GM12878 (cell line): ENCODE results near the gene PCDHGA2. TPM values are rescaled to one million over a fixed set of nuclear protein-coding genes. Genes with fewer than 3 reads are reported as not detected.
"Not testable (repeated sequence)": the region's sequence is repeated elsewhere in the genome, so short reads cannot be mapped to it uniquely, and the experiment has no call there.

ENCODE experiments used
- ATAC-seq: fragments of 200-7000 bp; cut with Tn5 transposase; 3 replicates; pipeline ENCODE4 v1.9.1; 2020; ENCODE audit warnings: mild to moderate bottlenecking, moderate library complexity
- BruUV-seq: library from RNA; stranded (reverse); fragments of 400-500 nt; replicated peaks from 2 replicates; lab custom pipeline; 2021; lab: Mats Ljungman, UMichigan
- CTCF ChIA-PET: fragments of 300-600 bp; sonication (Branson Sonifier 250); formaldehyde crosslinking; extraction: SDS; loops from one replicate; lab custom pipeline; 2021; ENCODE audit warnings: inconsistent platforms; lab: Yijun Ruan, JAX
- POLR2A ChIA-PET: fragments of 350-600 bp; formaldehyde crosslinking; extraction: SDS; loops from one replicate; lab custom pipeline; 2021; ENCODE audit warnings: inconsistent platforms; lab: Charles Lee
- RAD21 ChIA-PET: fragments of 300-600 bp; sonication (Branson Sonifier 250); formaldehyde crosslinking; loops from one replicate; lab custom pipeline; 2023; ENCODE audit warnings: antibody characterized with exemption; ENCODE audit not compliant: unreplicated experiment; lab: Charles Lee
- SMC1A ChIA-PET: fragments of 300-600 bp; sonication (Branson Sonifier 250); formaldehyde crosslinking; loops from one replicate; lab custom pipeline; 2023; ENCODE audit not compliant: unreplicated experiment, uncharacterized antibody; lab: Charles Lee
- DNase-seq: peaks from one replicate; pipeline ENCODE4 v3.0.0-alpha.2; 2011; ENCODE audit warnings: low read depth, low spot score
- FAIRE-seq: peaks from 3 replicates; lab custom pipeline; 2011; peaks lifted over from hg19 to GRCh38; lab: Jason Lieb, UNC
- H2AFZ ChIP-seq: 2 replicates; pipeline ENCODE4 v1.6.0; 2011; ENCODE audit warnings: low read depth, low read length, control low read depth; ENCODE audit not compliant: control insufficient read depth
- H3K27ac ChIP-seq: 2 replicates; pipeline ENCODE4 v1.5.1; 2011; ENCODE audit warnings: control low read depth; ENCODE audit not compliant: control insufficient read depth, insufficient read depth
- H3K27me3 ChIP-seq, 2 experiments: replicated peaks in 1 of 2; 2 replicates each; pipeline versions ENCODE4 v1.6.0 to v1.6.1; 2011; ENCODE audit warnings: low read length in 1 of 2; ENCODE audit not compliant: control insufficient read depth in 2 of 2, insufficient read depth in 2 of 2
- H3K36me3 ChIP-seq, 2 experiments: 2 replicates each; pipeline ENCODE4 v1.5.1; 2011; ENCODE audit warnings: low read length in 1 of 2; ENCODE audit not compliant: control insufficient read depth in 2 of 2, insufficient read depth in 2 of 2
- H3K4me1 ChIP-seq: 2 replicates; pipeline ENCODE4 v1.6.1; 2011; ENCODE audit warnings: mild to moderate bottlenecking, low read length, moderate library complexity, mixed read lengths; ENCODE audit not compliant: control insufficient read depth, insufficient read depth
- H3K4me2 ChIP-seq: 2 replicates; pipeline ENCODE4 v1.6.0; 2011; ENCODE audit warnings: control low read depth; ENCODE audit not compliant: control insufficient read depth, insufficient read depth
- H3K4me3 ChIP-seq: fragments of 200-600 bp; sonication (generic); 2 replicates; pipeline ENCODE4 v1.5.1; 2016
- H3K79me2 ChIP-seq: 2 replicates; pipeline ENCODE4 v1.6.0; 2011; ENCODE audit warnings: low read length; ENCODE audit not compliant: control insufficient read depth, insufficient read depth
- H3K9ac ChIP-seq: 2 replicates; pipeline ENCODE4 v1.8.0; 2011; ENCODE audit warnings: low read length, control low read depth, mixed read lengths; ENCODE audit not compliant: control insufficient read depth, insufficient read depth
- H3K9me3 ChIP-seq: replicated peaks from 3 replicates; pipeline ENCODE4 v1.5.1; 2011; ENCODE audit warnings: mild to moderate bottlenecking, low read length; ENCODE audit not compliant: control insufficient read depth, insufficient read depth
- H4K20me1 ChIP-seq: 2 replicates; pipeline ENCODE4 v1.6.0; 2011; ENCODE audit not compliant: control insufficient read depth, insufficient read depth
- E2F8 ChIP-seq: fragments of 450-650 bp; IDR thresholded peaks from 2 replicates; pipeline ENCODE4 v1.6.1; 2018; ENCODE audit warnings: mild to moderate bottlenecking, low read depth, moderate library complexity; ENCODE audit not compliant: partially characterized antibody
- PKNOX1 ChIP-seq: fragments of 450-650 bp; IDR thresholded peaks from 2 replicates; pipeline ENCODE4 v1.6.1; 2016; ENCODE audit warnings: mild to moderate bottlenecking
- whole genome bisulfite sequencing: methylation state at CpG from one replicate; pipeline ENCODE4 v1.1.6; 2016; ENCODE audit warnings: low lambda C conversion rate; ENCODE audit not compliant: insufficient replicate concordance, insufficient coverage; ENCODE audit errors: missing lambda C conversion rate; 5-methylcytosine and 5-hydroxymethylcytosine counted together
- in situ Hi-C: fragments of 300-500 bp; cut with MboI; formaldehyde crosslinking; loops from 9 replicates; pipeline ENCODE4 v1.14.3; 2018; ENCODE audit warnings: mixed read lengths
- intact Hi-C: fragments of 100-400 bp; cut with micrococcal nuclease; formaldehyde crosslinking; loops from one replicate; pipeline ENCODE4 v1.14.2; 2022; ENCODE audit not compliant: unreplicated experiment
- polyA plus RNA-seq, 11 experiments: library from polyadenylated mRNA; depleted of rRNA in 4 of 11; unstranded in 6 of 11; stranded (reverse) in 5 of 11; fragments of >200 nt; fragmentation: Nextera tagmentation in 4 of 11; fragmentation: Illumina TruSeq in 1 of 11; extraction: Ambion mirVana in 4 of 11; extraction: Trizol in 1 of 11; gene quantifications; 1 replicate in 1 of 11; 2 replicates in 10 of 11; pipeline versions ENCODE4 v1.2.1 to v1.2.3, GENCODE V29; 2011 to 2016; ENCODE audit warnings: inconsistent platforms in 2 of 11, missing spikeins in 2 of 11, low read depth in 1 of 11
- total RNA-seq, 4 experiments: library from RNA; depleted of rRNA in 3 of 4; stranded (reverse); fragments of >200 nt in 3 of 4; fragmentation: Illumina TruSeq in 1 of 4; extraction: Trizol in 1 of 4; gene quantifications; 2 replicates each; pipeline versions ENCODE4 v1.2.1 to v1.2.3, GENCODE V29; 2013 to 2021

PCDHGA2 gene
- total and polyA plus RNA-seq, 10 of the 15 experiments (the other 5 are each of a cell fraction or from before 2014, with no cell fraction given): 0.03 to 0.11 (median 0.05) TPM; not detected in 4

GRCh38 chr5:141330299-141331080, 8.1 kb upstream of the PCDHGA2 start, which contains the start of gene PCDHGA1 (continued):
- TF ChIP-seq E2F8 (no peak), PKNOX1 (no peak)

GRCh38 chr5:141332571-141332970, 6.0 kb upstream of the PCDHGA2 start:
- H3K4me2 ChIP-seq, intact Hi-C loops, BruUV-seq, SMC1A ChIA-PET, H2AFZ ChIP-seq, H3K4me3 ChIP-seq, DNase-seq, POLR2A ChIA-PET, H3K4me1 ChIP-seq, in situ Hi-C loops, H3K27ac ChIP-seq, ATAC-seq, RAD21 ChIA-PET, FAIRE-seq, H3K9me3 ChIP-seq, H3K79me2 ChIP-seq, H3K36me3 ChIP-seq, H3K9ac ChIP-seq, H3K27me3 ChIP-seq, H4K20me1 ChIP-seq: not testable (repeated sequence)
- CTCF ChIA-PET: interaction anchor here (1.3 kb wide), 1 partner anchor 13 kb away, joined by 4 read pairs; no protein-coding TSS in a partner anchor
- whole genome bisulfite sequencing: 87% methylated on average over 30 of the region's 39 CpGs

GRCh38 chr5:141340781-141341354, 2.3 kb downstream of the PCDHGA2 start:
- H3K9me3 ChIP-seq, H3K79me2 ChIP-seq, intact Hi-C loops, POLR2A ChIA-PET, in situ Hi-C loops, SMC1A ChIA-PET, DNase-seq, H3K27me3 ChIP-seq, H3K27ac ChIP-seq, H3K4me3 ChIP-seq, H3K4me1 ChIP-seq, H3K9ac ChIP-seq, BruUV-seq, FAIRE-seq, RAD21 ChIA-PET, CTCF ChIA-PET, H3K36me3 ChIP-seq, H4K20me1 ChIP-seq, ATAC-seq, H3K4me2 ChIP-seq, H2AFZ ChIP-seq: not testable (repeated sequence)
- 77% methylated on average over 36 of the region's 45 CpGs for WGBS
